ENCODE data around the gene MAG.

GRCh38 chr19:35267818-35268535 is 24.0 kb upstream of the MAG start:
- TF ChIP-seq SUZ12 (IDR thresholded peaks at IDR 0.05; ENCODE audit: extremely low read depth, insufficient read depth, insufficient read length) (no peak), ZNF274 (IDR thresholded peaks at IDR 0.05; ENCODE audit: low read depth, low read length) (no peak), YY1 (IDR thresholded peaks at IDR 0.05; ENCODE audit: insufficient read depth, insufficient read length) (no peak)

Measured in NT2/D1 (cell line).